ENCODE results near the gene AKAP1.
"Not testable (repeated sequence)": the region's sequence is repeated elsewhere in the genome, so short reads cannot be mapped to it uniquely, and the experiment has no call there.

Gene AKAP1

DNA sequence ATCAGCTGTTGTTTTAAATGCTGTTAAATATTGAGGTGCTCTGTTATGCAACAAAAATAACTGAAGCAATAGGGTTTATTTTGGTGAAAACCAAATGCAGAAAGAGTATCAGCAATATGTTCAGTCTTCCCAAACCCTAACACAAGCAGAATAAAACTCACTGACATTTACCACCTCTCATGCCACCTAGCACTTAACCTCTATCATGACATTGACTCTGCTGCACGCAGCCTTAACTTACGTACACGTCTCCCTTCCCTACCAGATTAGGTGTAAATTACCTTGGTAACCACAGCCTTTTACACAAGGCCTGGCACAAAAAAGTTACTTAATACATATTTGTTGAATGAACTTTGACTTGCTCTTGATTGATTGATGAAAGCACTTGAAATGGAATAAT, 9.9 kb upstream of the AKAP1 start:
- no peak for DNase-seq

DNA sequence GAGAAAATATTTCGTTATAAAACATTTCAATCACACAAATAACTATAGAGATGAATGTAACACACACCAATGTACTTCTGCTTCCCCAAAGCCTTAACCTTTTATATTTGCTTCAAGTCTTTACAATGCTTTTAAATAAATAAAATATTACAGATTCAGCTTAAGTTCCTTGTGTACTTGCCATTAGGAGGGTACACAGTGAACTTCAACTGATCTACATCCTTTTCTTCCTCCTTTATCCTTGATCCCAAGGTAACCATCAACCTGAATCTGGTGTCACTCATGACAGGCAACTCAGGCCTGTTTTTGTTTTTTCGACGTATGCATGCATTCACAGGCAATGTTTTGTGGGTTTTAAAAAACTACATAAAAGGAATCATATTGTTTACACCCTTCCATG, 9.3 kb upstream of the AKAP1 start:
- no peak for DNase-seq

DNA sequence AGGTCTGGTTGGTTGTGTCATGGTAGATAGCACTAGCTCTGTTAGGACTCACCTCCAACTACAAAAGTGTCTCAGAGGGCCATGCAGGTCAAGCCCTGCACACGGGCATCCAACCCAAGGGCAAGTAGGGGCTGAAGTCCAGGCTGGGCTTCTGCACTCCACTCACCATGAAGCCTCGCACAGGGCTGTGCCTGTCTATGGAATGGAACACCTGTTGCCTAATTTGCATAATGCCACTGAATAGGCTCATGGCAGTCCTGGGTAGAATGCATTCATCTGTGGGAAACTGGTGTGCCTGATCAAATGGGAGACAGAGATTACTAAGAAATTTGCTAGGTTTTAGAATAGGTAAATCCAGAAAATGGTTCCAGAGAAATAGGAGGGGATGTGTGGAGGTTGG, 8.0 kb upstream of the AKAP1 start:
- DNase-seq = no peak

DNA sequence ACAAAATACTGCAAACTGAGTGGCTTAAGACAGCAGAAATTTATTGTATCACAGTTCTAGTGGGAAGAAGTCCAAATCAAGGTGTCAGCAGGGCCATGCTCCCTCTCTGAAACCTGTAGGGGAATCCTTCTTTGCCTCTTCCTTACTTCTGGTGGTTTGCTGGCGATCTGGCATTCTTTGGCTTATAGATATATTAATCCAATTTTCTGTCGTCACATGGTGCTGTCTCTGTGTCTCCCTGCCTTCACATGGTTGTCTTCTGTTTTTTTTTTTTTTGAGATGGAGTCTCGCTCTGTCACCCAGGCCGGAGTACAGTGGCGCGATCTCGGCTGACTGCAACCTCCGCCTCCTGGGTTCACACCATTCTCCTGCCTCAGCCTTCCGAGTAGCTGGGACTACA, 6.8 kb upstream of the AKAP1 start:
- no peak for DNase-seq

DNA sequence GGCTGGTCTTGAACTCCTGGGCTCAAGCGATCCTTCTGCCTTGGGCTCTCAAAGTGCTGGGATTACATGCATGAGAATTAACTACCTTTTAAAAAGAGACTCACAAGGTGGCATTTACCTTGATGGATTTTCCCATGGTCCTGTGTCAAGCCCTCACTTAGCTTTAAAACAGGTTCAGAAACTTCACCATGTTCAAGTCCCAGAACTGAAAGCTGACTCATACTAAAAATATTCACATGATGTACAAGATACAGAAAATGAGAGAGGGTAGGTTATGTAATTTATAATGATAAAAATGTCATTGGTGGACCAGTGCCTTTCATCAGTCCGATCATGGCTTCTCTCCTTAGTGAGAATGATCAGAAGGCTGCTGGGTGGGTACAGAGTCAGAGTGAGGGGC, 4.3 kb upstream of the AKAP1 start:
- DNase-seq = no peak

DNA sequence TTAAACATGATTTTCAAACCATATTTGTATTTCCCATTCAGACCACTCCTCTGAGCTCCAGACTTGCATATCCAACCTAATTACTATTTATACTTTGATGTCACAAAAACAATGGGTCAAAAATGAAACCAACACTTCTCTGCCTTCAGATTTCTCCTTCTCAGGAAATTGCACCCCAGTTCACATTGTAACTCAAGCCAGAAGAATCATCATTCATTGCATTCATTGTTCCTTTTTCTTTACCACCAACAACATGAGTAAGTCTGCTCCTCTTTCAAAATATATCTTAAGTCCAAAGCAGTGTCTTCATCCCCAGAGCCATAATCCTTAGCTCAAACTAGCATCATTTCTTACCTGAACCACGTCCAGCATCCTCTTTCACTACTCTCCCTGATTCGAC, 2.6 kb upstream of the AKAP1 start:
- DNase-seq = no peak

DNA sequence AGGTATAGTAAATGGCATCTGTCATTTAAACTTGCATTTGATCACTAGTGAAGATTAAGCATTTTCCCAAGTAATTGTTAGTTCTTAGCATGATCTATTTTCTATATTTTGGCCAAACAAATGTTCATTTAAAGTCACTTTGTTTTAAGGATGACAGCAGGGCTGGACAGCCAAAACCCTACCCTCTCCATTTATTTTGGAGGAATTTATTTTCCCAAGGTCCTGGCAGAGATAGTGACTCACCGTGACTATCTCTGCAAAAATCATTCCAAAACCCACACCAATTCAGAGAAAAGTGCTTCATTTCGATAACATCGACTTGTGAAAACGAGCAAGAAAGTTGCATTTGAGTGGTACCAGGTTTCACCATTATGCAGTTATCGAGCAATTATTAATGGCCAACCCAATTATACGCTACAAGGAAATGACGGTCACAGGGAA, 665 bp upstream of the AKAP1 start:
- DNase-seq = no peak

DNA sequence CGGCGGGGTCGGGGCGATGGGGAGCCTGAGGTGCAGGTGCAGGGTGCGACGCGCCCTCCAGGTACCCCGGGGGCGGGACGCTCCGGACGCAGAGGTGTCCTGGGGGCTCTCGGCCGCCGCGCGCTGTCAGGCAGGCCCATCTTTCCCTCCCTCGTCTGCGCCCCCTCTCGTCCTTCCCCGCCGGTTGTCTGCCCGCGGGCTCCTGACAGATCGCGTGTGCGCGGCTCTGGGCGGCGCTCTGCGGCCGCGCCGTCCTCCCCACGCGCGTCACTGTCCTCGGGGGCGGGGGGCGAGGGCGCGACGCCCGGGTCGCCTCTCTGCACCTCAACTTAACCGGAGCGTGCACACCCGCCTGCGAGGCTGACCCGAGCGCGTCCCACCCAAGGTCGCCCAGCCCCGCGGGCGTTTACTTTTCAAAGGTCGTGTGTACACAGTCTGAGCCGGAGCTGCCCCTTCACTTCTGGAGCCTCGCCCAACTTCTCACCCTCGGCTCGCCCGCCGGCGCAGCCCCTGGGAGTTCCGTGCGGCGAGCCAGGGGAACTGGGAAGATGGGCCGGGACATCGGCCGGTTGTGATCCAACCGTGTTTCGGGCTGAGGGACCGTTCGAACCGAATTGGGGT, 512 bp downstream of the AKAP1 start:
- DNase-seq = peak; percentile 35

DNA sequence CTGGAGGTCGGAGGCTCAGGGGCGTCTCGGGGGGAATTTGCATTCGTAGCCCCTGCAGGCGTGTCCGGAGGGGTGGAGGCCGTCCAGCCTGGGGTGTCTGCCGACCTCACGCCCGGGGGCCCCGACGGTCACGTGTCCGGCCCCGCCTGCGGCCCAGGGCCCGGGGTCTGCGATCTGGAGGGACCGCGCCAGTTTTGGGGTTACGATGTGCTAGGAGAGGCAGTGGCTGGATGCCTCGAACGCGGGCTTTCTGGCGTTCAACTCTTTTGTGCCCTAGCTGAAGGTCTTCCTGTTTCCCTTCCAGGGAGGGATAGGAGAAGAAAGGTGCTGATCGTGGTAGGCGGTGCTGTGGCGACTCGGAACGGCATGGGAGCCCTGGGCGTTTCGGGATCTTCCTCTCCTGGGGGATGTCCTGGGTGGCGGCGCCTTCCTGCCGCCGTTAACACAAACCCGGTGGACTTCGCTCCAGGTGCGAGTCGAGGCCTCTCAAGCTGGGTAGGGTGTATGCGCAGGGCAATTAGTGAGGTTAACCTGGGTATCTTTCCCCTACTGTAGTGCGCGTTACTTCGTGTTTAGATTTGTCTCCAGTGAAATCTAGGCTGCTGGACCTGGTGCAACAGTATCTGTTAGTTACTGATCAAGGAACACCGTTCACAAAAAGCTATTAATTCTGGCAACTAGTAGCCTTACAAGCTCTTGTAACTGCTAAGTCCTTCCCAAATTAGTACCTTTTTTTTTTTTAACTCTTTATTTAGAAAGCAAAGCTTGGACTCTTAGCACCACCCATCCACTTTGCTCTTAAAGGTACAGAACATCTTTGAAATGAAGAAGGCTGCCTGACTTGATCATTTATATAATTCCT, 1.3 kb downstream of the AKAP1 start:
- DNase-seq = no peak

DNA sequence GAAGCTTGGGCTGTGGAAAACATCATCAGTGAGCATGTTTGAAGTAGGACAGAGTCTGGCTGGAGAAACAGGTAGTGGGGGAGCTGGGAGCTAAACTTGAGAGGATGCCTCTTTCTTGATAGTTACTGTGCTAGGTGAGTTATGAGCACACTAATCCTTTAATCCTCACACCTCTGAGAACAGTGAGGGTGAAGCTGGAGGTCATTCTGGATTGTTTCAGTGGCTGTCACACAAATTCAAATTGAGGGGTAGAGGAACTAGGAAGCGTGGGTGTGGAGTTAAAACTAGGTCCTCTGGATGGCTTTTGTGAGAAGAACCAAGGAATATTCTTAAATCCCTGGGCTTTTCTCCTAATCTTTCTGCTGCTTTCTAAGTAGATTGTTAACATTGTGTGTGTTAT, 3.3 kb downstream of the AKAP1 start:
- DNase-seq = no peak

DNA sequence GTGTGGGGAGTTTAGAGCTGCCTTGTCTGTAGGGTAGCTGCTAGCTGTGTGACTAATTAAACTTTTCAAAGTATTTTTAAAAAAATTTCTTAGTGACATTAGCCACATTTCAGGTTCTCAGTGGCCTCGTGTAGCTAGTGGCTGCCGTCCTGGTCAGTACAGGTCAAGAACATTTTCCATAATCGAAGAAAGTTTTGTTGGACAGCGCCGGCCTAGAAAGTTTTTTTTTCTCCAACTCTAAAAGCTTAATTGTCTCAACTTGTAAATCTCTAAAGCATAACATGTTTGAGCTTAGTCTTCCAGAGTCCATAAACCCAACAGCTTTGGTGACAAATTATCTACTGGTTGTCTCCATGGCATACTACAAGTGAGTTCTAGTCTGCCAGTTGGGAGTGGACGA, 4.3 kb downstream of the AKAP1 start:
- DNase-seq = no peak

DNA sequence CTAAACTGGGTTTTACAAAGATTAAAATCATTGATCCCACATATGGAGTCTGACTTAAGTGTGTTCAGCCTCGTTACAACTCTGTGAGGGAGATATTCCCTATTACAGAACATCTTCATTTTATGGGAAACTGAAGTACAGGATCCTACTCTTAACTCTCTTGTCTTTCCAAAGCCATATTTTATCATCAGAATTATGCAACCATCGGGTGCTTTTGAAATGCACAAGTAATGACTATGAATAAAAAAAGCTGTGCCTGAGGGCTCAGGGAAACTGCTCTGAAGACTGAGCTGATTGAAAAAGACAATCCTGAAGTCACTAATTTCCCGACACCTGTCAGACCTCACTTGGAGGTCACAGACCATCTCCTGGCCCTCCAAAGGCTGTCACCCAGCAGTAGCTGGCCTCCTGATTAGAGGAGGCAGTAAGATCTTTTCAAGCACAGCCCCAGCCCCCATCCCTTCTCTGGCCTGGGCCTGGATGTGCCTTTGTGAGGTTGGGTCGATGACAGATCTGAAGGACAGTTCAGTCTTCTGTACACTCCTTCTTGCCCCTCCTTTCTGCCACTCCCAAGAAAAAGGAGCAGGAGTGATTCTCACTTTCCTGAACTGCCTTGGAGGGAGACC, 5.6 kb downstream of the AKAP1 start:
- DNase-seq = no peak

DNA sequence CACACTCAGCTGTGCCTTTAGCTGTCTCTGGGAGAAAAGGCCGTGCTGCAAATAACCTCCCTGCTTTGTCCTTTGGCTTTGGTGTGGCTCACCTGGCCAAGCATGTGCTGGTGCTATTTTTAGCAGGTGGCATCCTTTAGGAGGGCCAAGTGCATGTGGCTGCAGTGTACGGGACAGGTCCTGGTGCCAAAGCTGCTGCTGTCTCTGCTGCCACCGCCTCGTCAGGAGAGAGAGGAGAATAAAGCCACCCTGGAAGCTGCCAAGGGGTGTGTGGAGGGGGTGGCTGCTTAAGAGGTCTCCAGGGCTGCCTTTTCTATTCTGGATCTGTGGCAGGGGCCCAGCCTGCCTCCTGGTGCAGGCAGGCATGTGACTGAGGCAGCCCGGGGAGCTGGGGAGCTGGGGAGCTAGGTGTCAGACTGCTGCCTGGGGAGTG, 6.2 kb downstream of the AKAP1 start:
- no peak for DNase-seq

DNA sequence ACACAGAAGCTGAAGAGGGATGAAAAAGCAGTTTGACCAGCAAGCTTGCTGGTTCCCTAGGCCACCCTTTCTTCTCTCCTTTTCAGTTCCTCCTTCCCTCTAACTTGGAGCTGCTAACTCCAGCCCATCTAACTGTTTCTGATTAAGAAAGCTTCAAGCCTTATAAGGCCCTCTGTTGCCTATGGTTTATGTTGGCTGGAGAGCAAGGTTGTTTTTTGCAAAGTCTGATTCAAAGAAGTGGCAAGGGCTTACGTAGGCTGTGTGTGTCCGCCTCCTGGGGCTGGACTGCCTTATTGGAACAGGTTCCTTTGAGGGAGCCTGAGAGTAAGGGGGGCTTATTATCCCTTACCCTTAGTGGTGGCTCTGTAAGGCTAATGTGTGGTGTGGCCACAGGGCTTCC, 7.1 kb downstream of the AKAP1 start:
- DNase-seq = peak; percentile 52

DNA sequence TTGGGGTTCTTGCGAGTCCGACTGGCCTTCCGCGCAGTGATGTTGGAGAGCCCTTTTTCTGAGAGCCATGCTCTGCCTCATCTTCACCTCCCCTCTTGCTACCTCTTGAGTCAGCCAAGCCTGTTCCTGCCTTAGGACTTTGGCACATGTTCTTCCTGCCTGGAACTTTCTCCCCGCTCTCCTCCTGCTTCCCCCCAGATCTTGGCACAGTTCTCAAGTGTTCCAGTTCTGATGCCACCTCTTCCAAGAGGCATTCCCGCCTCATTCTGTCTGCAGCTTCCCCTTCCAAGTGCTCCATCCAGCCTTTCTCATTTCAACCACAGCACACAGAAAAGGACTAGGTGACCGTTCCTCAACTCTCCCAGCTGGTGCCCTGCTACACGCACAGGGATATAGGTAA, 7.7 kb downstream of the AKAP1 start:
- DNase-seq = no peak

DNA sequence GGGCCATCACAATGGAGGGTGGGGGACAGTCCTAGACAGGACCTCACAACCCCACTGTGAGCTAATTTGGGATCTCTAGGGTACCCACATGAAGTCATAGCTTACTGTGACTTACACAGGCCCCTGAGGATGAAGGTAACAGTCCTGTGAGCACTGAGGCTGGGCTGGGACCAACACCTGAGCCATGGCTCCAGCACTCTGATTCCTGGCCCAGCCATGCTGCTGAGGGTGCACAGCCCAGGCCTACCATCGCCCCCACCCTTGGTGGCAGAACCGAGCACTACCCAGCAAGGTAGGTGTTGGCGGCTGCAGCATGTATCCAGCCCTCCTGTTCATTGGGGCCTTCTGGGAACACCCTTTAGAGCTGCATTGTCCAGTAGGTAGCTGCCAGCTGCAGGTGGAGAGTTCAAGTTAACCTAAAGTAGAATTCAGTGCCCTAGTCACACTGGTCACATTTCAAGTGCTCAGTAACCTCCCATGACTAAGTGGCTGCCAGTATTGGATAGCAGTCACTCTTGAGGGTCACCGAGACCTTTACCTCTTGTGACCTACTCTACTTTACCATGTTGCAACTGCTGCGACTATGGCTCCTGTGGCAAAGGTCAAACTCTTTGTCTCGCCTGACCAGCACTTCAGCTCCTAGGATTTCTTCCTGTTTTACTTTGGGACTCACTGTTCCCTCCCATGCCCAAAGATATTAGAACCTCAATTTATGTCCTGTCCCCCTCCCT, 11.6 kb downstream of the AKAP1 start:
- DNase-seq = no peak

DNA sequence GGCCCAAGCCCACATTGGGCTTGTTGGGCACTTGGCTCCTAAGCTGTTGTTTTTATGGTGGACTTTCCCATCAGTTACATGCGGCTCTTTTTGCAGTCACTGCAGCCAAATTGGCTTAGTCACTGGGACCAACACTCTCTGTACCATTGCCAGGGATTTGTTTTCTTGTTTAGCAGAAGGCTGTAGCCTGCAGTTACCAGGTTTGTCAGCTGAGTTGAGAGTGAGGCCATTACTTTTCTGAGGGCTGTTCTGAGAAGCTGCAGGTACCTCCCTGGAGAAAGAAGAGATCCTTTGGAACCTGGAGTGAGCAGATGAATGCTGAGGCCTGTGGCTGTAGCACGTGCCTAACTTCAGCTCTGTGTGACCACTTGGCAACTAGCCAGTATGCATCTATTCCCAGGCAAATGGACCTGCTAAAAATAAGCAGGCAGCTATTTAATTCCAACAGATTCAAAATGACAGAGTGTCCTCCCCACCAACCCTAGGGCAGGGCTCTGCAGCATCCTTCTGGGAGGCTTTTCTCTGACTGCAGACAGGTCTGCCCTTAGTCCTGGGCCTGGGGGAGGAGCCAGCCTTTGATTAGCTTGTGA, 12.9 kb downstream of the AKAP1 start:
- no peak for DNase-seq

DNA sequence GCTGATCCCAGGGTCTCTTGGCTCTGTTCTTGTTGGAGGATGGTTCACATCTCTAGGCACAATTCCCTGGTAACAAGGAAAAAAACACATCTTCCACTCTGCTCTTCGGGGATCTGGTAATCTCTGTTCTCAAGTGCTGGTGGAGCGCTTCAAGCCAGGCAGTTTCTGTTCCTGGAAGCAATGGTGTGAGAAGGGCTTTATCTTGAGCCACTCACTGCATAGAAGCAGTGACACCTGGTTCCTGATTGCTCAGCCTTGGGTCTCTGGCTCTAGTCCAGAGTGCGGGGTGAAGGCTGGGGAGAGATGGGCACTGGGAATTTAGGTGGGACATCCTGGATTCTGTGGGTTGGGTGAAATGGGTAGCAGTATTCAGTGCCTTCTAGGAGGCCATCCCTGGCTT, 14.1 kb downstream of the AKAP1 start:
- no peak for DNase-seq

DNA sequence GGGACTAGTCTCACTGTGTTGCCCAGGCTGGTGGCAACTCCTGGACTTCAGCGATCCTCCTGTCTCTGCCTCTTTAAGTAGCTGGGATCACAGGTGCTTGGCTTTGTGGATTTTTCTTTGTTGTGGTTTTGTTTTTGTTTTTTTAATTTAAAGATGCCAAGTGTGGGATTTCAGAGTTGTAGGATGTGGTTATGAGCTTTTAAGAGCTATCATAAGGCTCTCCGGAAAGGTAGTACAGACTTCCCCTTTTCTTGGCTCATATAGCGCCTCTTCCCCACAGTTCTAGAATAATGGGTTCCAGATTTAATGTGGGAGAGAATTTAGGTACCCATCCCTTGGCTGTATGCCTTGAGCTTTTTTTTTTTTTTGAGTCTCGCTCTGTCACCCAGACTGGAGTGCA, 17.1 kb downstream of the AKAP1 start:
- no peak for DNase-seq

DNA sequence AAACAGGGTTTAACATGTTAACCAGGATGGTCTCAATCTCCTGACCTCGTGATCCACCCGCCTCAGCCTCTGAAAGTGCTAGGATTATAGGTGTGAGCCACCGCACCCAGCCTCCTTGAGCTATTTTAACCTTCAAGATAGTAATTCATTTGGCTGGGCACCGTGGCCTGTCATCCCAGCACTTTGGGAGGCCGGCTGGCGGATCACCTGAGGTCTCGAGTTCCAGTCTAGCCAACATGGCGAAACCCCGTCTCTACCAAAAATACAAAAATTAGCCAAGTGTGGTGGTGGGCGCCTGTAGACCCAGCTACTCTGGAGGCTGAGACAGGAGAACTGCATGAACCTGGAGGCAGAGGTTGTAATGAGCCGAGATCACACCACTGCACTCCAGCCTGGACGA, 17.6 kb downstream of the AKAP1 start:
- DNase-seq = not testable (repeated sequence)

DNA sequence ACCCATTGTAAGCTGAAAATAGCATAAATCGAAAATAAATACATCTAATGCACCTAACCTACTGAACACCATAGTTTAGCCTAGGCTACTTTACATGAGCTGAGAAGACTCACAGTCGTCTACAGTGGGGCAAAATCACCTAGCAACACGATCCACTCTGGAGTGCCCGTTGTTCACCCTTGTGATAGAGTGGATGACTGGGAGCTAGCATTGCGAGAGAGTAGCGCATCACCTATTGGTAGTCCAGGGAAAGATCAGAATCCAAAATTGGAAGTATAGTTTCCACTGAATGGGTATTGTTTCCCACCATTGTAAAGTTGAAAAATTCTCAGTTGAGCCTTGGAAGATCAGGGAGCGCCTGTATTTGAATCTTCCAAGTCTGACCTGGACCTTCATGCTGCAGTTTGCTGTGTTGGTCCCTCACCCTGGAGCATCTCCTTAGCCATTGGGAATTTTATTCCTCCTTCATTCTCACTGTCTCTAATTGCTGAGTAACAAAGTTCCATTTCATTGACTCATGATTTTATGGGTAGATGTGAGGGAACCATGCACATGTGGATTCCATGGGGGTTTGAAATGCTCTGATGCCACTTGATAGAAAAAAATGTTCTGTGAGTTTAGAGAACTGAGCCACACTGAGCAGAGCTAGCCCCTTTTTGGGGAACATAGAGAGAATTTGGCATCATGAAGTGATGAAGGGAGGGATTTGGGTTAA, 19.6 kb downstream of the AKAP1 start:
- DNase-seq = peak; percentile 72

DNA sequence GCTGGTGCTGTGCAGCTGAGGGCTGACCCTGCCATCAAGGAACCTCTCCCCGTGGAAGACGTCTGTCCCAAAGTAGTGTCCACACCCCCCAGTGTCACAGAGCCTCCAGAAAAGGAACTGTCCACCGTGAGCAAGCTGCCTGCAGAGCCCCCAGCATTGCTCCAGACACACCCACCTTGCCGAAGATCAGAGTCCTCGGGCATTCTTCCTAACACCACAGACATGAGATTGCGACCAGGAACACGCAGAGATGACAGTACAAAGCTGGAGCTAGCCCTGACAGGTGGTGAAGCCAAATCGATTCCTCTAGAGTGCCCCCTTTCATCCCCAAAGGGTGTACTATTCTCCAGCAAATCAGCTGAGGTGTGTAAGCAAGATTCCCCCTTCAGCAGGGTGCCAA, 20.5 kb downstream of the AKAP1 start:
- DNase-seq = no peak

All from fibroblast of skin of abdomen (primary cell).